DND-41 (cell line): ENCODE measurements around the gene EGFLAM.

Source experiments
- CTCF ChIP-seq: IDR thresholded peaks from 2 replicates; pipeline ENCODE4 v1.5.1; 2012; ENCODE audit warnings: borderline replicate concordance, low read length, moderate library complexity, mild to moderate bottlenecking; ENCODE audit not compliant: poor library complexity, severe bottlenecking; ENCODE audit errors: extremely low read depth
- EZH2 ChIP-seq: IDR thresholded peaks from 3 replicates; pipeline ENCODE4 v1.6.1; 2012; ENCODE audit warnings: borderline replicate concordance, low read depth, mild to moderate bottlenecking, moderate library complexity, low read length, inconsistent platforms; ENCODE audit not compliant: severe bottlenecking

DNA sequence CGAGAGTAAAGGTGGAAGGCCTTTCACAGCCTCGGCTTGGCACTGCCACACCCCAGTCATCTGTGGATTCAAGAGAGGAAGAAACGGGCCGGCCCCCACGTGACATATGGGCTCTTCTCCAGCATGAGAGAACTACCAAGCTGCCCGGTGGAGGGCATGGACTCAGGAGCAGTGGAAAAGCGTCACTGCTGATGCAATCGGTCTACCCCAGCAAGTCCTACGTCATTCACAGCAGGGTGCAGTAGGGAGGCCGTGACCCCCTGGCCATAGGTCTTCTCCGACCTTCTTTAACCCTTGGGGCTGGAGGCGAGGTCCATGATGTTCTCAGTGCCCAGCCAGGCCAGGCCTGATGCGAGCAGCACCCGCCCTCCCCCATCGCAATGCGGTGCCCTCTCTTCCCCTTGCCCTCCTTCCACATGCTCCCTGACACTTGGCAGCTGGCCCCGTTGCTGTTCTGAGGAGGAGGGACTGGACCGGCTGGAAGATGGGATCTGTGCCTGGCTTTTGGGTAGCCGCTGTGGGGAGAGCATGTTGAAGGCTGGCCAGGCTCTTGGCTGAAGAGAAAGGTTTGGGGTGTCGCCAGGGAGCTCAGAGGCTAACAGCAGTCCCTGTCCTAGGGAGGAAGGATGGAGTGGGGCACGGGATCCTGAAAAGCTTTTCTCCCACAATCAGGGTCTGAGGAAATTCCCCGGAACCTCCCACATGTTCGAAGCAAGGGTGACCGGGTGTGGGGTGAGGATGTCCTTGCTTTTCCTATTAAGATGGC lies 208.2 kb downstream of the EGFLAM start:
- no peak for TF ChIP-seq CTCF
- TF ChIP-seq EZH2: no peak
